ENCODE results near the gene TBC1D21.
"Not testable (repeated sequence)": the region's sequence is repeated elsewhere in the genome, so short reads cannot be mapped to it uniquely, and the experiment has no call there.

GRCh38 chr15:73938516-73938915 is 65.2 kb downstream of the TBC1D21 start:
- TF ChIP-seq CTCF, POLR2A (IDR thresholded peaks at IDR 0.05): not testable (repeated sequence)
